GOT3 (cell line): Measurements from ENCODE around the gene ARHGAP31.

Experiments used
- DNase-seq: peaks from one replicate; lab custom pipeline; 2025; ENCODE audit warnings: mixed read lengths; lab: John Stamatoyannopoulos, UW

Gene ARHGAP31

DNA sequence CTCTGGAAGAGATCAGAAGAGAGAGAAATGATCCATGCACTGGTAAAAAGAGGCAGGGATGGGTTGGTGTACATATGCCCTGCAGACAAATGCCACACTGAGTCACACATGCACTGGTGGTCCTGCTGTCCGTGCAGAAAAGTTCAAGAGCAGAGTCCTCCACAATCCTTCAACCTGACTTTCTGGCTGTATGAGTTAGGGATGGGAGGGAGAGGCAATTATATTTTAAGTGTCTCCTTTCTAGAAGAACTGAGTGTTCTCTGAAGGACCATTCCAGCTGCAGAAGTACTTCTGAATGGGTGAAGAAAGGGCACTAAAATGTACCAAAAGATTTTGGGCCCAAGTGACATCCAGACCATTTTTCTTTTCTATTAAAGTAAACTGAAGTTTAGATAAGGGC is 142.8 kb downstream of the ARHGAP31 start:
- no peak for DNase-seq

DNA sequence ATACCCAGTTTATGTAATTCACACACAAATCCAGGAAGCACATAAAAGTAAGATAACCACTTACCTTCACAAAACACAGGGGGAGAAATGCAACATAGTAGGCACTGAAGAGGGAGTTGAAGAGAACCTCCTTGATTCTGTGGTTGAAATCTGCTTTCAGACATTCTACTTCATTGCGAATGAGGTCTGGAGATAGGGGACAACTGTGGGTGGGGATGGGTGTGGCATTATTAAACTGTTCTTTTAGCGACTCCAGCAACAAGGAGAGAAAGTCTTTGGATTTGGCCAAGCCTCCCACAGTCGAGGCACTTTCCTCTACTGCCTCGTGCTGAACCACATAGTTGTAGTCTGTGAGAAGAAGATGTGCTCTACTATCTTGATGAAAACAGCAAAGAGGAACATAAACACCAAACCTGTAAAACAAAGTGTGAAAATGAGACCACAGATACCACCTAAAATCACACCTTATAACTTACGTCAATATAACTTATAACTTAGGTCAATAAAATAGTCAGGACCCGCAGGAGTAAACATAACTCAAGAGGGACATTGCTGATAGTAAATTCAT is 143.6 kb downstream of the ARHGAP31 start:
- no peak for DNase-seq

DNA sequence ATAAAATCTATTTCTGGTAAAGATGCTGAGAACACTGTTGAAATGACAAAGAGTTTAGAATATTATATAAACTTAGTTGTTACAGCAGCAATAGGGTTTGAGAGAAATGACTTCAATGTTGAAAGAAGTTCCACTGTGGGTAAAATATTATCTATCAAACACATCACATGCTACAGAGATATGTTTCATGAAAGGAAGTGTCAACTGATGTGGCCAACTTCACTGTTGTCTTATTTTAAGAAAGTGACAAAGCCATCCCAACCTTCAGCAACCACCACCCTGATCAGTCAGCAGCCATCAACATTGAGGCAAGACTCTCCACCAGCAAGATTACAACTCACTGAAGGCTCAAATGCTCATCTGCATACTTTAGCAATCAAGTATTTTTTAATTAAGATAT is 149.0 kb downstream of the ARHGAP31 start:
- DNase-seq = no peak

DNA sequence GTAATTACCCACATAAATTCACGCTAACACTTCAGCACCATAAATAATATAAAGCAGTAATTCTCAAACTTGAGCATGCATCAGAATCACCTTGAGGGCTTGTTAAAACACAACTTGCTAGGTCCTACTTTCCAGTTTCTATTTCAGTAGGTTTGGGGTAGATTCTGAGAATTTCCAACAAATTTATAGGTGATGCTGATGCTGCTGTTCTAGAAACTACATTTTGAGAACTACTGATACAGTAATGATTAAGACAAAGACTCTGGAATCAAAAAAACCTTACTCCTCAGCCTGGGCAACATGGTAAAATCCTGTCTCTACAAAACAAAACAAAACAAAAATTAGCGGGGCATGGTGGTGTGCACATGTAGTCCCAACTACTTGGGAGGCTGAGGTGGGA is 150.4 kb downstream of the ARHGAP31 start:
- no peak for DNase-seq

DNA sequence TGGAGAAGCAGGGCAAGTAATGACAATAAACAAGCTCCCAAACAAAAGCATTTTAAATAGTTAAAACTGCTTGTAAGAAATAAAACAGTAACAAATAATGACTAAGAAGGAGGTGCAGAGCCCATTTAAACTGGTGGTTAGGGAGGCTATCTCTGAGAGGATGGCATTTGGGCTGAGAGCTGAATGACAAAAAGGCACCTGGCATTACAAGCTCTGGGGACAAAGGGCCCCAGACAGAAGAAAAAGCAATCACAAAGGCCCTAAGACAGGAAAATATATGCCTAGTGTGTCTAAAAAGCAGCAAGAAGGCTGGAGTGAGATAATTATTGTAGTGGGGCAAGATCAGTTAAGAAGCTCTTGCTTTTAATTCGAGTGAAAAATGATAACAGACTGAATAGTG is 159.6 kb downstream of the ARHGAP31 start:
- DNase-seq = no peak

DNA sequence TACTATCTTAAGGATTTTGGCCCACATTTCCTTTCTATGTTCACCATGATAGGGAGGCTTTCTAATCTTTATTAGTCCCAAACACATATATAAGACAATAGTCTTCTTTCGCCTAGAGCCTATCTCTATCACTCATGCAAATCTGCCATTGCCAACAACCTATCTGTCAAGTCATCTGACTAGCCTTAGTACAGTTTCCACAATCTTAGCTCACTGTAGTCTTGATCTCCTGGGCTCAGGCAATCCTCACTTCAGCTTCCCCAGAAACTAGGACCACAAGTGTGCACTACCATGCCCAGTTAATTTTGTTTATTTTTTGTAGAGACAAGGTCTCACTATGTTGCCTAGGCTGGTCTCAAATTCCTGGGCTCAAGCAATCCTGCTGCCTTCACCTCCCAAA is 162.3 kb downstream of the ARHGAP31 start:
- no peak for DNase-seq

DNA sequence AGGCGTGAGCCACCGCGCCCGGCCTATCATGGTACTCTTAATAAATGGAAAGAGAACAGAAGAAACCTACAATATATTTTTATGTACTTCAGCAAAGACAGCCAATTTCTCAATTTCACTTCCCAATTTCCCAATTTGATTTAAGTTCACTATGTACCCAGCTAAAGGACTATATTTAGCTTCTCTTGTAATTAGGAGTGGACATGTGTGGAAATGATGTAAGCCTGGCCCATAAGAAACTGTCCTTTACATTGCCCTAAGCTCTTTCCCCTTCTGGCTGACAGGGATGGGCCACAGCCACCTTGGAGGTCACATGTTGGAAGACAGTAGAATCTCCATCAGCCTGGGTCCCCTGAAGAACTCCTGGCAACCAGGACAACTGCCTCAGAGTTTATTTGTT is 163.1 kb downstream of the ARHGAP31 start:
- DNase-seq = no peak

DNA sequence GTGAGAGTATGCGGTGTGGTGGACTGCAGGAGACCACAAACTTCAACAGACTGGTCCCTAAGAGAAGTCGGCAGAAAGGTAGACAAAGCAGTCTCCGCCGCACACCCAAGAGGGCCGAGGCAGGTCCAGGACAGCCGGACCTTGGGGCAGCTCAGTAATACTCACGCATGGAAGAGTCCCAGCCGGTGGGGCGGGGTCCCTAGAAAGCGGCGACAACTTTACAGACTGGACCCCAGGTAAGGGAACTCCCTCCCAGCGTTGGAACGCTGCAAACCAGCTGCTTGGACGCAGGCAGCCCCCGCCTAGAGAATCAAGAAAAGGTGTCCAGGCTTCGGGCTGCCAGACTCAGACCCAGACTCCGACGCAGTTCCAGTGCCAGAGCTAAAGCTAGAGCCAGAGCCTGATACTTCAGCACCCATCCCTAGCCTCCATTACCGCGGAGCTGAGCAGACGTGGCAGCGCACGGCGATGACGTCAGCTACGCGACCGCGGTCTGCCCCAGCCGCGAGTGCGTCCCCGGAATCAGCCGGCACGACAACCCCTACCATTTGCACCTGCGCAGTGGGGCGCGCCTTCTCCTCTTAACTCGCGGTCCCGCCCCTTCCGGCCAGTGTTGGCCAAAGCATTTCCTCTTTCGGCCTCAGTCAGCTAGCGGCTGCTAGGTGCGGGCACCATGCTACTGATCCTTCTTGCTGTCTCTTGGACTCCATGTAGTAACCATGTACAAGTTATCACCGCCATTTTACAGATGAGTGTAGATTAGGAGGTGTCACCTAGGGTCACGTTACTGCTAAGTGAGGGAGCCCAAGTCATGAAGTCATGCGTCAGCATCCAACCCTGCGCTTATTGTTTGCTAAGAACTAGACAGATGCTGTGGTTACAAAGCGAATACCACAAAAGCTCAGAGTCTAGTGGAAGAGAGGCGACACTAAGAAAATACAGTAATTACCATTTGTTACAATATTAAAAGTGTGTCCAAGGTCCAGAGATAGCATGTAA is 169.3 kb downstream of the ARHGAP31 start, which contains the start of gene TMEM39A:
TMEM39A (minus strand) TSS at position 445 of the 999 bp plus-strand sequence. CDS start 1,541 bp downstream, outside the sequence.
- peak; percentile 97 for DNase-seq

DNA sequence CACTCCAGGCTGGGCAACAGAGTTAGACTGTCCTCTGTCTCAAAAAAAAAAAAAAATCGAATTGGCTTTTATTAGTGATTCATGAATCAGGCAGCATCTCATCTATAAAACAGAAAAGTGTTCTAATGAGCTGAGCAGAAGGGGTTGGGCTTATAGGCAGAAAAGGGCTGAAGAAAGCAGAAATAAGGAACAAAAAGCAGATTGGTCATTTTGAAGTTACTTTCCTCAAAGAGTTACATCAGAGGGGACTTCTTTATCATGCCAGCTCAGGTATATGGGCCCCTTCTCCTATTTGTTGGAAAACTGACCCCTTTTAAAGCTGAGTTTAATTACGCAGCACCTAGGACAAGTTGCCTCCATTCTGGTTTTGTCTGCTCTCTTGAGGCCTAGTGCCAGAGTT is 173.9 kb downstream of the ARHGAP31 start:
- DNase-seq = no peak

DNA sequence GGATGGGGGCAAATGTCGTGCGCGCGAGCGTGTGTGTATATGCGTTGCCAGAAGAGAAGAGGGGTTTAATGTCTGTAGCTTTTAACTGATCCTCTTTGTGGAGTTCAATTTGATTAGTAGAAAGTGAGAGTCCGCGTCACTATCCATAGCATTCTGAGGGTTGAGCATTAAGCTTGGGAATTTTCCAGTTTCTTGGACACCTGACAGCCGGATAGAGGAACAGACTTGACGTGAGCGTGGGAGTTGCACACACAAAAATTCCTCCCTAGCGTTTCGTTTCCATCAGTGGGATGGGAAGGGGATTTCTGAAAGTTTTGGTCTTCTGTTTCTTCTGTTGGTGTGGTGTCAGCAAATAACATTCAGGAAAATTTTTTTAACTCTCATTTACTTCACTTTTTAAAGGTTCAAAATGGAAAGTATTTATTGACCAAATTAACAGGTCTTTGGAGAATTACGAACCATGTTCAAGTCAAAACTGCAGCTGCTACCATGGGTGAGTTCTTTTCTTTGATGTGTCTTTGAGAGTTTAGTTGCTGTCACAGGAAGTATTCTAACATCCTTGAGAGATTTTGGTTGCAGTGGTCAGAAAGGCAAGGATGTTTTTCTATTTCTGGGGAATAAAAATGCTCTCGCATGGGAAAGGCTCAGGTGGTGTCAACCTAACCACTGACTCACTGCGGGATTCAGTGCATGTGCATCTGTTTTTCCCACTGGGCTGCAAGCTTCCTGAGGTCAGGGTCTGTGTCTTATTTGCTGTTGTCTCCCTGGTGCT is 175.4 kb downstream of the ARHGAP31 start:
- DNase-seq = no peak
